GM12801 (cell line): ENCODE data around the gene ZNF695.

Source experiments
- CTCF ChIP-seq: IDR thresholded peaks from one replicate; pipeline ENCODE4 v1.5.1; 2011; ENCODE audit warnings: control low read depth; ENCODE audit not compliant: insufficient read length; ENCODE audit errors: extremely low read depth

Gene ZNF695

DNA sequence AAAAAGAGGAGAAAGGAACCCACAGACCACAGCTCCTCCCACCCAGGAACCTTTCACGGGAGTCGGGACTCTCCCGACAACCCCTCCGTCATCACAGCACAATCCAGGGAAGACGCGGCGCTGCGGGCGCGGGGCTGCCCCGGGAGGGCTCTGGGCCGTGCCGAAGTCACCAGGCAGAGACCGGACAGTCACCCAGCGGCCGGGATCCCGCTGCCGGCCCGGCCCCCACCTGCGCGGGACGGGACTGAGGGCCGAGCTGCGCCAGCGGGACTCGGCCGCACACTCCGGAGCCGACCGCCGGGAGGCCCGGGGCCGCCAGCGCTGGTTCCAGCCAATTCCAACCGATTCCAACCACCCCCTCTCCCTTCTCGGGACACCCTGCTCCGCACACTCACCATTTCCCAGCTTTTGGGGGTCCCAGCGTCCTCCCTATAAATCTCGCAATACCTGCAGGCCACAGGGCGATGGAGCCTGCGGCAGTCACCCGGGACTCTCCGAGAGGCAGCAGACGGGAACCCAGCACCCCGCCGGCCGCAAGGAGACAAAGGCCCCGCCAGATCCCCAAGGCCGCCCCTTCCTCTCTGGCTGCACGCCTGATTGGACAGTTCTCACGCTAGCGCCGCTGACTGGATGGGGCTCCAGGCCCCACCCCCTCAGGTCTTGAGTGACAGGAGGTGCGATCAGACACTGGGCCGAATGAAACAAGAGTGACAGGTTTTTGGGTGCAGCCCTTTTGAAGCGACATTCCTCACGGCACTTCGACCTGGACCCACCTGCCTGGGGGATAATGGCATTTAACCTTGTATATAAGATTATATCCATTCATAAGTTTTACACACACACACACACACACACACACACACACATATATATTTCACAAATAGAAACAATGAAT lies at the start of gene ZNF695:
Gene ZNF695 (minus strand): TSS at position 547 of the 895 bp plus-strand sequence. CDS start 149 bp downstream, at position 398.
- TF ChIP-seq CTCF, result no peak

DNA sequence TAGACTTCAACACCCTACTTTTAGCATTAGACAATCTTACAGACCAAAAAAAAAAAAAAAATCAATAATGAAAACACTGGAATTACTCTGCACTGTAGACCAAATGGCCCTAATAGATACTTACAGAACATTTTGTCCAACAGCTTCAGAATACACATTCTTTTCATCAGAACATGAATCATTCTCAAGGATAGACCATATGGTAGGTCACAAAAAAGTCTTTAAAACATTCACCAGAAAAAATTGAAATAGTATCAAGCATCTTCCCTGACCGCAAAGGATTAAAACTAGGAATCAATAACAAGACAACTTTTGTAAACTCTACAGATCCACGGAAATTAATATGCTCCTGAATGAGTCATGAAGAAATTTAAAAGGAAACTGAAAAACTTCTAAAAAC lies 48.2 kb upstream of the ZNF695 start:
- TF ChIP-seq CTCF, result no peak

- no peak for TF ChIP-seq CTCF
These were observed 47.1 kb upstream of the ZNF695 start for GRCh38 chr1:247054992-247055415.

GRCh38 chr1:247047702-247048101 lies 39.8 kb upstream of the ZNF695 start:
- TF ChIP-seq CTCF, result no peak

DNA sequence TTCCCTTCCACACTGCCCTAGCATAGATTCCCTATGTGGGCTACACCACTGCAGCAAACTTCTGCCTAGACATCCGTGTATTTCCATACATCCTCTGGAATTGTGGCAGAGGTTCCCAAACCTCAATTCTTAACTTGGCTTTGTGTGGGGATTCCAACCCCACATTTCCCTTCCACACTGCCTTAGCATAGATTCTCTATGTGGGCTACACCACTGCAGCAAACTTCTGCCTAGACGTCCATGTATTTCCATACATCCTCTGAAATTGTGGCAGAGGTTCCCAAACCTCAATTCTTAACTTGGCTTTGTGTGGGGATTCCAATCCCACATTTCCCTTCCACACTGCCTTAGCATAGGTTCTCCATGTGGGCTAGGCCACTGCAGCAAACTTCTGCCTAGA lies 39.4 kb upstream of the ZNF695 start:
- TF ChIP-seq CTCF, result no peak

DNA sequence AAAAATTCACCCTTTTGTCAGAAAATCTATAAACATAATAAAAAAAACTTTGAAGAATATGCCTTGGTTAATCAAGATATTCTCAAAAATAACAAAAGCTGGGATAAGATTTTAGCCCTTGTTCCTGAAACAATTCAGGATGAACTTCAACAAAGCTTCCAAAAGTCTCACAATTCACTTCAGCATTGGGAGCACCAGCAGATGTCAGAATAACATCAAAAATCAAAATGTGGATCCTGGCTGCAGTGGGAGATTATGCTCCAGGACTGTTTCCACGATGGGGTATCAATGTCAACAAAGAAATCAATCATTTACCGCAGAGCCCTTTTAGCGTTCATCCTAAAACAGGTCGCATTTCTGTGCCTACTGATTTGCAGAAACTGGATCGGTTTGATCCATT lies 35.5 kb upstream of the ZNF695 start:
- no peak for TF ChIP-seq CTCF

DNA sequence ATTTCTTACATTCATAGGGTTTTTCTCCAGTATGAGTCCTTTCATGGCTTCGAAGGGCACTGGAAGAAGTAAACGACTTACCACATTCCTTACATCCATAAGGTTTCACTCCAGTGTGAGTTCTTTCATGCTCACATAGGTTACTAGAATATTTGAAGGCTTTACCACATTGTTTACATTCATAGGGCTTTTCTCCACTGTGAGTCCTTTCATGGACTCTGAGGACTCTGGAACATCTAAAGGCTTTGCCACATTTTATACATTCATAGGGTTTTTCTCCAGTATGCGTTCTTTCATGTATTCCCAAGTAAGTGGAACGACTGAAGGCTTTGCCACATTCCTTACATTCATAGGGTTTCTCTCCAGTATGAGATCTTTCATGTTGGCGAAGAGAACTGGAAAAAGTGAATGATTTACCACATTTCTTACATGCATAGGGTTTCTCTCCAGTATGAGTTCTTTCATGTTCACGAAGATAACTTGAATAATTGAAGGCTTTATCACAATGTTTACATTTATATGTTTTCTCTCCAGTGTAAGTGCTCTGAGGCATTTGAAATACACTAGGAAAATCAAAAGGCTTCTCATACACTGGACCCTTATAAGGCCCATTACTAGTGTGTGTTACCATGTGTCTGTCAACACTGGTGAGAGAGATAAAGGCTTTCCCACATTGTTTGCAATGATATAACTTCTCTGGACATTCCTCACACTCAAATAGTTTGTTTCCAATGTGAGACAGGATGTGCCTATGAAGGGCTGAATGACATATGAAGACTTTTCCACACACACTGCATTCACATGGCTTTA lies 29.9 kb upstream of the ZNF695 start:
- TF ChIP-seq CTCF, result no peak
